Measurements from ENCODE around the gene ANAPC16.

The ANAPC16 gene

GRCh38 chr10:72241691-72242252, 26.0 kb downstream of the ANAPC16 start:
- H2BK15ac ChIP-seq (ENCODE audit: low read depth, poor library complexity, severe bottlenecking) = peak overlapping the region; percentile 46
- H4K8ac ChIP-seq (ENCODE audit: low read length) = peak overlapping the region; percentile 67
- H2BK12ac ChIP-seq (ENCODE audit: low read length in 2 of 2) = peak overlapping the region; percentile 59 to 79
- no peak overlapping the region for H3K14ac ChIP-seq (ENCODE audit: low read length in 2 of 2)
- H3K36me3 ChIP-seq (ENCODE audit: control insufficient read depth in 1 of 2, insufficient read depth in 2 of 2, low read depth in 1 of 2, low read length in 2 of 2) = peaks cover 0 to 4% of the 10 kb centered on the region in 2 experiments
- peak overlapping the region; percentile 16 to 70 for H3K18ac ChIP-seq (ENCODE audit: low read depth in 1 of 2, low read length in 2 of 2)
- H3K79me1 ChIP-seq (replicated peaks; ENCODE audit: low read length, poor library complexity, severe bottlenecking) = no peaks in the 10 kb centered on the region
- H2AK5ac ChIP-seq (ENCODE audit: low read length, severe bottlenecking) = no peak overlapping the region
- H3K27ac ChIP-seq (ENCODE audit: low read length, poor library complexity, severe bottlenecking) = no peak overlapping the region
- H4K91ac ChIP-seq (ENCODE audit: low read length) = peak overlapping the region; percentile 89
- peak overlapping the region; percentile 2 to 43 for H3K4ac ChIP-seq (ENCODE audit: low read depth in 1 of 2, low read length in 2 of 2)
- H2BK5ac ChIP-seq (ENCODE audit: low read depth, low read length, poor library complexity, severe bottlenecking) = no peak overlapping the region
- H3K9ac ChIP-seq (ENCODE audit: low read length) = no peak overlapping the region
- 91% methylated on average over 8 of the region's 8 CpGs for WGBS
- no peak overlapping the region for H3K4me2 ChIP-seq (ENCODE audit: low read length, poor library complexity, severe bottlenecking)
- H3K23ac ChIP-seq (ENCODE audit: low read length in 2 of 2) = no peak overlapping the region
- no peaks in the 10 kb centered on the region for H3K27me3 ChIP-seq (ENCODE audit: control insufficient read depth in 1 of 2, insufficient read depth in 1 of 2, low read length in 2 of 2)
- H2AFZ ChIP-seq (ENCODE audit: low read depth, low read length) = no peak overlapping the region
- no peaks in the 10 kb centered on the region for H3K9me3 ChIP-seq (ENCODE audit: control insufficient read depth, low read length)
- H3K4me1 ChIP-seq (ENCODE audit: control insufficient read depth, insufficient read depth, low read depth, low read length) = peaks cover 8% of the 10 kb centered on the region
- H3K4me3 ChIP-seq (ENCODE audit: insufficient read depth in 1 of 2, low read depth in 1 of 2, low read length in 2 of 2) = no peak overlapping the region
- DNase-seq = no peak
- H2BK120ac ChIP-seq (ENCODE audit: low read depth, low read length) = peak overlapping the region; percentile 82

GRCh38 chr10:72242675-72243074, 26.9 kb downstream of the ANAPC16 start:
- Histone ChIP-seq H3K4me1 (ENCODE audit: control insufficient read depth, insufficient read depth, low read depth, low read length) (peaks cover 8% of the 10 kb centered on the region), H4K91ac (ENCODE audit: low read length) (peak overlapping the region; percentile 93), H4K8ac (ENCODE audit: low read length) (peak overlapping the region; percentile 73), H3K23ac (ENCODE audit: low read length in 2 of 2) (no peak overlapping the region), H3K14ac (ENCODE audit: low read length in 2 of 2) (peak overlapping the region; percentile 5 to 23), H3K18ac (ENCODE audit: low read depth in 1 of 2, low read length in 2 of 2) (peak overlapping the region in 1 of 2 experiments; percentile 95), H2AFZ (ENCODE audit: low read depth, low read length) (no peak overlapping the region), H3K4me2 (ENCODE audit: low read length, poor library complexity, severe bottlenecking) (no peak overlapping the region), H2BK5ac (ENCODE audit: low read depth, low read length, poor library complexity, severe bottlenecking) (no peak overlapping the region), H3K27me3 (ENCODE audit: control insufficient read depth in 1 of 2, insufficient read depth in 1 of 2, low read length in 2 of 2) (no peaks in the 10 kb centered on the region), H2BK15ac (ENCODE audit: low read depth, poor library complexity, severe bottlenecking) (peak overlapping the region; percentile 79), H3K36me3 (ENCODE audit: control insufficient read depth in 1 of 2, insufficient read depth in 2 of 2, low read depth in 1 of 2, low read length in 2 of 2) (no peaks in the 10 kb centered on the region), H2BK12ac (ENCODE audit: low read length in 2 of 2) (peak overlapping the region; percentile 46 to 96), H3K79me1 (replicated peaks; ENCODE audit: low read length, poor library complexity, severe bottlenecking) (no peaks in the 10 kb centered on the region), H3K4me3 (ENCODE audit: insufficient read depth in 1 of 2, low read depth in 1 of 2, low read length in 2 of 2) (no peak overlapping the region), H3K27ac (ENCODE audit: low read length, poor library complexity, severe bottlenecking) (no peak overlapping the region), H2AK5ac (ENCODE audit: low read length, severe bottlenecking) (peak overlapping the region; percentile 57), H3K9ac (ENCODE audit: low read length) (no peak overlapping the region), H3K9me3 (ENCODE audit: control insufficient read depth, low read length) (no peaks in the 10 kb centered on the region), H3K4ac (ENCODE audit: low read depth in 1 of 2, low read length in 2 of 2) (peak overlapping the region; percentile 65 to 89), H2BK120ac (ENCODE audit: low read depth, low read length) (peak overlapping the region; percentile 75)
- peak; percentile 85 for DNase-seq
- 33% methylated on average over 4 of the region's 4 CpGs for WGBS

- Histone ChIP-seq H3K9me3 (ENCODE audit: control insufficient read depth, low read length) (no peaks in the 10 kb centered on the region), H4K91ac (ENCODE audit: low read length) (peak overlapping the region; percentile 94), H2BK15ac (ENCODE audit: low read depth, poor library complexity, severe bottlenecking) (no peak overlapping the region), H4K8ac (ENCODE audit: low read length) (peak overlapping the region; percentile 95), H3K4me2 (ENCODE audit: low read length, poor library complexity, severe bottlenecking) (no peak overlapping the region), H3K27me3 (ENCODE audit: control insufficient read depth in 1 of 2, insufficient read depth in 1 of 2, low read length in 2 of 2) (no peaks in the 10 kb centered on the region), H3K4me3 (ENCODE audit: insufficient read depth in 1 of 2, low read depth in 1 of 2, low read length in 2 of 2) (no peak overlapping the region), H3K14ac (ENCODE audit: low read length in 2 of 2) (peak overlapping the region in 1 of 2 experiments; percentile 5), H3K36me3 (ENCODE audit: control insufficient read depth in 1 of 2, insufficient read depth in 2 of 2, low read depth in 1 of 2, low read length in 2 of 2) (no peaks in the 10 kb centered on the region), H3K4ac (ENCODE audit: low read depth in 1 of 2, low read length in 2 of 2) (peak overlapping the region; percentile 50 to 88), H3K9ac (ENCODE audit: low read length) (peak overlapping the region; percentile 32), H3K4me1 (ENCODE audit: control insufficient read depth, insufficient read depth, low read depth, low read length) (peaks cover 14% of the 10 kb centered on the region), H3K79me1 (replicated peaks; ENCODE audit: low read length, poor library complexity, severe bottlenecking) (no peaks in the 10 kb centered on the region), H3K23ac (ENCODE audit: low read length in 2 of 2) (no peak overlapping the region), H2BK12ac (ENCODE audit: low read length in 2 of 2) (peak overlapping the region; percentile 60 to 99), H2BK5ac (ENCODE audit: low read depth, low read length, poor library complexity, severe bottlenecking) (no peak overlapping the region), H3K27ac (ENCODE audit: low read length, poor library complexity, severe bottlenecking) (peak overlapping the region; percentile 49), H3K18ac (ENCODE audit: low read depth in 1 of 2, low read length in 2 of 2) (peak overlapping the region; percentile 87 to 95), H2AFZ (ENCODE audit: low read depth, low read length) (no peak overlapping the region), H2BK120ac (ENCODE audit: low read depth, low read length) (peak overlapping the region; percentile 93), H2AK5ac (ENCODE audit: low read length, severe bottlenecking) (peak overlapping the region; percentile 8)
- WGBS = 36% methylated on average over 11 of the region's 11 CpGs
- peak; percentile 97 for DNase-seq
Observed at GRCh38 chr10:72243822-72244437, 28.1 kb downstream of the ANAPC16 start.

GRCh38 chr10:72244573-72245038, 28.8 kb downstream of the ANAPC16 start:
- Histone ChIP-seq H3K79me1 (replicated peaks; ENCODE audit: low read length, poor library complexity, severe bottlenecking) (no peaks in the 10 kb centered on the region), H2BK15ac (ENCODE audit: low read depth, poor library complexity, severe bottlenecking) (no peak overlapping the region), H3K4me1 (ENCODE audit: control insufficient read depth, insufficient read depth, low read depth, low read length) (peaks cover 16% of the 10 kb centered on the region), H3K14ac (ENCODE audit: low read length in 2 of 2) (no peak overlapping the region), H3K18ac (ENCODE audit: low read depth in 1 of 2, low read length in 2 of 2) (peak overlapping the region; percentile 40), H4K8ac (ENCODE audit: low read length) (peak overlapping the region; percentile 8), H2BK12ac (ENCODE audit: low read length in 2 of 2) (peak overlapping the region; percentile 1 to 69), H3K36me3 (ENCODE audit: control insufficient read depth in 1 of 2, insufficient read depth in 2 of 2, low read depth in 1 of 2, low read length in 2 of 2) (no peaks in the 10 kb centered on the region), H3K9me3 (ENCODE audit: control insufficient read depth, low read length) (no peaks in the 10 kb centered on the region), H2AK5ac (ENCODE audit: low read length, severe bottlenecking) (no peak overlapping the region), H2BK120ac (ENCODE audit: low read depth, low read length) (peak overlapping the region; percentile 55), H3K23ac (ENCODE audit: low read length in 2 of 2) (no peak overlapping the region), H3K4ac (ENCODE audit: low read depth in 1 of 2, low read length in 2 of 2) (peak overlapping the region; percentile 3 to 26), H2AFZ (ENCODE audit: low read depth, low read length) (no peak overlapping the region), H3K4me3 (ENCODE audit: insufficient read depth in 1 of 2, low read depth in 1 of 2, low read length in 2 of 2) (no peak overlapping the region), H3K9ac (ENCODE audit: low read length) (peak overlapping the region; percentile 32), H3K27ac (ENCODE audit: low read length, poor library complexity, severe bottlenecking) (peak overlapping the region; percentile 49), H3K4me2 (ENCODE audit: low read length, poor library complexity, severe bottlenecking) (no peak overlapping the region), H4K91ac (ENCODE audit: low read length) (peak overlapping the region; percentile 8), H3K27me3 (ENCODE audit: control insufficient read depth in 1 of 2, insufficient read depth in 1 of 2, low read length in 2 of 2) (no peaks in the 10 kb centered on the region), H2BK5ac (ENCODE audit: low read depth, low read length, poor library complexity, severe bottlenecking) (no peak overlapping the region)
- DNase-seq = no peak
- WGBS = 29% methylated on average over 5 of the region's 5 CpGs

All from mesenchymal stem cell (in vitro differentiated cells and primary cell).